ENCODE measurements around the gene RDX. TPM values are rescaled to one million over a fixed set of nuclear protein-coding genes. Genes with fewer than 3 reads are reported as not detected.

The RDX gene
- total and polyA plus RNA-seq, 10 of the 15 experiments (the other 5 are each of a cell fraction or from before 2014, with no cell fraction given), result 24.6 to 62.2 (median 47.8) TPM

DNA sequence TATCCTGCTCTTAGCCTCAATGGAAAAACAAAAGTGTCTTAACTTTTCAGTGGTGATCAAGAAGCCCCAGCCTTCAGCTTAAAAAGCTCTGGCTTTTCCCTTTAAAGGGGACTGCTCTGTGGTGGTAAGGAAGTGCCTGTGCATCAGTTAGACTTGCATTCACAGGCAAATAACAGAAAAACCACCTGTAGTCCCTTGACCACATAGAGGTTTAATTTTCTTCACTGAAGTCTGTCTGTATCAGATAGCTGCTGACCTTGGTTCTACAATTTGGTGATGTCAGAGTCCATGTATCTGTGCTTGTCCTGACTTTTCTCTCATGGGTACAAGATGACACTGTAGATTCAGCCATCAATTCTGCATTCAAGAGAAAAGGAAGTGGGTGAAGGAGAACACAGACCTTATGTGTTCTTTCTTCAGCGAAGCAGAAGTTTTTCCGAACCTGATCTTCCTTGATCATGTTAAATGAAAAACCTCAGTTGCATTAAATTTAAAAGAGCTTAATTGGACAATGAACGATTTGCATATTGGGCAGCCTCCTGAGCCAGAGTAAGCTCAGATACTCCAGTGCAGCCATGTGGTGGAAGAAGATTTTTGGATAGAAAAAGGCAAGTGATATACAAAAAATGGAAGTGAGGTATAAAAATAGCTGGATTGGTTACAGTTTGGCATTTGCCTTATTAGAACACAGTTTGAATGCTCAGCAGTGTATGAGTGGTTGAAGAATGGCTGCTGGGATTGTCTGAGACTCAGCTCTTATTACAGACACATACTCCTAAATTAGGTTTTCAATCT, 43.2 kb upstream of the RDX start (continued):
- TF ChIP-seq JUND (IDR thresholded peaks at IDR 0.05; ENCODE audit: low read depth, low read length) (no peak), YBX1 (IDR thresholded peaks at IDR 0.05) (no peak), RUNX3 (IDR thresholded peaks at IDR 0.05; ENCODE audit: low read length) (peak; percentile 47), MEF2A (IDR thresholded peaks at IDR 0.05; ENCODE audit: insufficient read depth, low read depth, low read length) (no peak), CBFB (IDR thresholded peaks at IDR 0.05; ENCODE audit: low read depth) (no peak), MEF2B (IDR thresholded peaks at IDR 0.05; ENCODE audit: partially characterized antibody, poor library complexity, severe bottlenecking) (no peak), IKZF2 (IDR thresholded peaks at IDR 0.05) (no peak), SPI1 (IDR thresholded peaks at IDR 0.05; ENCODE audit: borderline replicate concordance, insufficient read depth, low read depth, low read length) (0 out of 2 replicates have a peak, but pooled peaks have one; percentile 3)
- TF ChIP-seq, protein P1, sequence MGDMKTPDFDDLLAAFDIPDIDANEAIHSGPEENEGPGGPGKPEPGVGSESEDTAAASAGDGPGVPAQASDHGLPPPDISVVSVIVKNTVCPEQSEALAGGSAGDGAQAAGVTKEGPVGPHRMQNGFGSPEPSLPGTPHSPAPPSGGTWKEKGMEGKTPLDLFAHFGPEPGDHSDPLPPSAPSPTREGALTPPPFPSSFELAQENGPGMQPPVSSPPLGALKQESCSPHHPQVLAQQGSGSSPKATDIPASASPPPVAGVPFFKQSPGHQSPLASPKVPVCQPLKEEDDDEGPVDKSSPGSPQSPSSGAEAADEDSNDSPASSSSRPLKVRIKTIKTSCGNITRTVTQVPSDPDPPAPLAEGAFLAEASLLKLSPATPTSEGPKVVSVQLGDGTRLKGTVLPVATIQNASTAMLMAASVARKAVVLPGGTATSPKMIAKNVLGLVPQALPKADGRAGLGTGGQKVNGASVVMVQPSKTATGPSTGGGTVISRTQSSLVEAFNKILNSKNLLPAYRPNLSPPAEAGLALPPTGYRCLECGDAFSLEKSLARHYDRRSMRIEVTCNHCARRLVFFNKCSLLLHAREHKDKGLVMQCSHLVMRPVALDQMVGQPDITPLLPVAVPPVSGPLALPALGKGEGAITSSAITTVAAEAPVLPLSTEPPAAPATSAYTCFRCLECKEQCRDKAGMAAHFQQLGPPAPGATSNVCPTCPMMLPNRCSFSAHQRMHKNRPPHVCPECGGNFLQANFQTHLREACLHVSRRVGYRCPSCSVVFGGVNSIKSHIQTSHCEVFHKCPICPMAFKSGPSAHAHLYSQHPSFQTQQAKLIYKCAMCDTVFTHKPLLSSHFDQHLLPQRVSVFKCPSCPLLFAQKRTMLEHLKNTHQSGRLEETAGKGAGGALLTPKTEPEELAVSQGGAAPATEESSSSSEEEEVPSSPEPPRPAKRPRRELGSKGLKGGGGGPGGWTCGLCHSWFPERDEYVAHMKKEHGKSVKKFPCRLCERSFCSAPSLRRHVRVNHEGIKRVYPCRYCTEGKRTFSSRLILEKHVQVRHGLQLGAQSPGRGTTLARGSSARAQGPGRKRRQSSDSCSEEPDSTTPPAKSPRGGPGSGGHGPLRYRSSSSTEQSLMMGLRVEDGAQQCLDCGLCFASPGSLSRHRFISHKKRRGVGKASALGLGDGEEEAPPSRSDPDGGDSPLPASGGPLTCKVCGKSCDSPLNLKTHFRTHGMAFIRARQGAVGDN (IDR thresholded peaks at IDR 0.05), result peak; percentile 56; the same call in 1 of the 2 replicates
